Measurements from ENCODE around the gene PDE6D. TPM values are rescaled to one million over a fixed set of nuclear protein-coding genes. Genes with fewer than 3 reads are reported as not detected.

The PDE6D gene
- total RNA-seq, 3 donors from 2014 or later (not counting 1 experiment from before 2014, with no cell fraction given), result 21.6 to 29.2 (median 22.8) TPM

- Histone ChIP-seq H3K36me3 (ENCODE audit: control insufficient read depth, insufficient read depth, low read length) (peaks cover 21% of the 10 kb centered on the region), H3K27me3 (ENCODE audit: control insufficient read depth, insufficient read depth, low read length) (no peaks in the 10 kb centered on the region), H3K27ac (ENCODE audit: low read length) (peak overlapping the region; percentile 92), H3K9me3 (ENCODE audit: control insufficient read depth, insufficient read depth, low read length) (no peaks in the 10 kb centered on the region), H3K4me1 (ENCODE audit: control insufficient read depth, insufficient read depth, low read length) (peaks cover 48% of the 10 kb centered on the region), H3K4me3 (ENCODE audit: low read length) (peak overlapping the region; percentile 91)
- no peaks in the 10 kb centered on the region for H3K9me3 Mint-ChIP-seq
- under 1% methylated on average over 118 of the region's 118 CpGs for WGBS (ENCODE audit: insufficient coverage)
- peaks cover 13% of the 10 kb centered on the region for H3K36me3 Mint-ChIP-seq
- ATAC-seq (peak in 2 of 3 donors; percentile 0 to 1), DNase-seq (peak; percentile 70 to 80)
- intact Hi-C loops (cut with micrococcal nuclease), result loop anchor here (5.0 kb wide), 3 partner anchors 197 to 317 kb away; partner anchors contain the start of gene NCL
- H3K27ac Mint-ChIP-seq, result peak overlapping the region; percentile 97 to 100
- TF ChIP-seq, protein P1, sequence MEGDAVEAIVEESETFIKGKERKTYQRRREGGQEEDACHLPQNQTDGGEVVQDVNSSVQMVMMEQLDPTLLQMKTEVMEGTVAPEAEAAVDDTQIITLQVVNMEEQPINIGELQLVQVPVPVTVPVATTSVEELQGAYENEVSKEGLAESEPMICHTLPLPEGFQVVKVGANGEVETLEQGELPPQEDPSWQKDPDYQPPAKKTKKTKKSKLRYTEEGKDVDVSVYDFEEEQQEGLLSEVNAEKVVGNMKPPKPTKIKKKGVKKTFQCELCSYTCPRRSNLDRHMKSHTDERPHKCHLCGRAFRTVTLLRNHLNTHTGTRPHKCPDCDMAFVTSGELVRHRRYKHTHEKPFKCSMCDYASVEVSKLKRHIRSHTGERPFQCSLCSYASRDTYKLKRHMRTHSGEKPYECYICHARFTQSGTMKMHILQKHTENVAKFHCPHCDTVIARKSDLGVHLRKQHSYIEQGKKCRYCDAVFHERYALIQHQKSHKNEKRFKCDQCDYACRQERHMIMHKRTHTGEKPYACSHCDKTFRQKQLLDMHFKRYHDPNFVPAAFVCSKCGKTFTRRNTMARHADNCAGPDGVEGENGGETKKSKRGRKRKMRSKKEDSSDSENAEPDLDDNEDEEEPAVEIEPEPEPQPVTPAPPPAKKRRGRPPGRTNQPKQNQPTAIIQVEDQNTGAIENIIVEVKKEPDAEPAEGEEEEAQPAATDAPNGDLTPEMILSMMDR (IDR thresholded peaks at IDR 0.05), result no peak
- H3K27me3 Mint-ChIP-seq (ENCODE audit: low read depth in 2 of 2), result peaks cover 0 to 6% of the 10 kb centered on the region in 2 donors
- peaks cover 40 to 54% of the 10 kb centered on the region in 2 donors for H3K4me1 Mint-ChIP-seq
- peak overlapping the region; percentile 99 for H3K4me3 Mint-ChIP-seq
Observed at GRCh38 chr2:231708773-231709635, 72.1 kb downstream of the PDE6D start.

DNA sequence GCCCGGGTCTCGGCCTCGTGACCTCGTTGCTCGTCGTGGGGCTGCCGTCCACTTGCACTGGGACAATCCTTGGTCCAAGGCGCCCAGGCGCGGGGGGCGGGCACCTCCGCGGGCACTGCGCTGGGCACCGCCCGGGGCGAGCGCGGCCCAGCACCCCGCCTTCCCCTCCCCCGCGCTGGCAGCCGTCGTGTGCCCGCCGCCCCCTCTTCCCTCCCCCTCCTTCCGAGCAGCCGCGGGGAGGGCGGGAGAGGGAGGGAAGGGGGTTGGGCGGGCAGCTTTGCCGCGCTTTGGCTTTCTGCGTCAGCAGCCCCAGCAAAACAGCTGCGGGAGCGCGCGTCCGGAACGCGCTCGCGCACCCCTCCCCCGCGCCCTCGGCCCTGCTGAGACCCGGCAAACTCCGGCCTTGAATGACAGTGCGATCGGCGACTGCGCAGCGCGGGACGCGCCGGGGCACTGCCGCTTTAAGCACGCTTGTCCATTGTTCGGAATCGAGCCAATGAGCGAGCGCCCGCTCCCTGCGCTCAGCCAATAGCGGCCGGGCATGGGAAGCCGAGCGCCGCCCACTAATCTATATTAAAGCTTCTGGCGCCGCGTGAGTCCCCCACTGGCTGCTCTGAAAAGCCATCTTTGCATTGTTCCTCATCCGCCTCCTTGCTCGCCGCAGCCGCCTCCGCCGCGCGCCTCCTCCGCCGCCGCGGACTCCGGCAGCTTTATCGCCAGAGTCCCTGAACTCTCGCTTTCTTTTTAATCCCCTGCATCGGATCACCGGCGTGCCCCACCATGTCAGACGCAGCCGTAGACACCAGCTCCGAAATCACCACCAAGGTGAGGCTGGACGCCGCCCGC is 72.9 kb downstream of the PDE6D start, which contains the start of gene PTMA:
Gene PTMA, plus strand, starts transcription at position 599 of the 846 bp plus-strand sequence. Its CDS starts 182 bp downstream, at position 781.
- Histone ChIP-seq H3K27ac (ENCODE audit: low read length) (peak within 1 kb of the TSS; percentile 95), H3K4me3 (ENCODE audit: low read length) (peak within 1 kb of the TSS; percentile 91), H3K9me3 (ENCODE audit: control insufficient read depth, insufficient read depth, low read length) (no peaks in the 10 kb centered on the region), H3K27me3 (ENCODE audit: control insufficient read depth, insufficient read depth, low read length) (no peaks in the 10 kb centered on the region), H3K4me1 (ENCODE audit: control insufficient read depth, insufficient read depth, low read length) (peaks cover 42% of the 10 kb centered on the region), H3K36me3 (ENCODE audit: control insufficient read depth, insufficient read depth, low read length) (peaks cover 13% of the 10 kb centered on the region)
- H3K36me3 Mint-ChIP-seq, result peaks cover 13% of the 10 kb centered on the region
- intact Hi-C loops (cut with micrococcal nuclease), result loop anchor here (2.0 to 5.0 kb wide), 4 partner anchors 73 to 316 kb away; partner anchors contain the start of genes NCL and PDE6D
- H3K4me3 Mint-ChIP-seq, result peak within 1 kb of the TSS; percentile 99
- no peaks in the 10 kb centered on the region for H3K9me3 Mint-ChIP-seq
- peaks cover 32 to 45% of the 10 kb centered on the region in 2 donors for H3K4me1 Mint-ChIP-seq
- TF ChIP-seq, protein P1 (IDR thresholded peaks at IDR 0.05), result no peak
- ATAC-seq, result peak; percentile 57 to 84 (median 66)
- 0% methylated on average over 87 of the region's 97 CpGs for WGBS (ENCODE audit: insufficient coverage)
- DNase-seq, result peak; percentile 99 to 100
- peak within 1 kb of the TSS; percentile 97 to 100 for H3K27ac Mint-ChIP-seq
- peaks cover 0 to 6% of the 10 kb centered on the region in 2 donors for H3K27me3 Mint-ChIP-seq (ENCODE audit: low read depth in 2 of 2)

- Mint-ChIP-seq H3K27ac (peak overlapping the region; percentile 97 to 100), H3K4me3 (peak overlapping the region; percentile 98), H3K36me3 (peaks cover 13% of the 10 kb centered on the region), H3K27me3 (ENCODE audit: low read depth in 2 of 2) (peaks cover 0 to 6% of the 10 kb centered on the region in 2 donors), H3K4me1 (peaks cover 30 to 43% of the 10 kb centered on the region in 2 donors), H3K9me3 (no peaks in the 10 kb centered on the region)
- Histone ChIP-seq H3K9me3 (ENCODE audit: control insufficient read depth, insufficient read depth, low read length) (no peaks in the 10 kb centered on the region), H3K27ac (ENCODE audit: low read length) (peak overlapping the region; percentile 95), H3K4me3 (ENCODE audit: low read length) (peak overlapping the region; percentile 85), H3K4me1 (ENCODE audit: control insufficient read depth, insufficient read depth, low read length) (peaks cover 40% of the 10 kb centered on the region), H3K27me3 (ENCODE audit: control insufficient read depth, insufficient read depth, low read length) (no peaks in the 10 kb centered on the region), H3K36me3 (ENCODE audit: control insufficient read depth, insufficient read depth, low read length) (peaks cover 13% of the 10 kb centered on the region)
- TF ChIP-seq, protein P1 (IDR thresholded peaks at IDR 0.05), result no peak
- peak in 1 of 2 donors; percentile 73 for DNase-seq
- intact Hi-C loops (cut with micrococcal nuclease), result loop anchor here (2.0 to 5.0 kb wide), 4 partner anchors 73 to 315 kb away; partner anchors contain the start of genes NCL and PDE6D
- 2% methylated on average over 30 of the region's 30 CpGs for WGBS (ENCODE audit: insufficient coverage)
- no peak for ATAC-seq
Observed at GRCh38 chr2:231707625-231707926, 73.5 kb downstream of the PDE6D start.
